ENCODE data around the gene KCNJ4.

GRCh38 chr22:38489561-38490145 is 34.7 kb upstream of the KCNJ4 start:
- TF ChIP-seq EP300 (IDR thresholded peaks at IDR 0.05) (no peak), CTCF (IDR thresholded peaks at IDR 0.05) (no peak), POLR2A (IDR thresholded peaks at IDR 0.05) (no peak), POLR2AphosphoS5 (IDR thresholded peaks at IDR 0.05) (peak; percentile 10)
